ENCODE measurements around the gene INTS11.
"Not testable (repeated sequence)": the region's sequence is repeated elsewhere in the genome, so short reads cannot be mapped to it uniquely, and the experiment has no call there.

The INTS11 gene

DNA sequence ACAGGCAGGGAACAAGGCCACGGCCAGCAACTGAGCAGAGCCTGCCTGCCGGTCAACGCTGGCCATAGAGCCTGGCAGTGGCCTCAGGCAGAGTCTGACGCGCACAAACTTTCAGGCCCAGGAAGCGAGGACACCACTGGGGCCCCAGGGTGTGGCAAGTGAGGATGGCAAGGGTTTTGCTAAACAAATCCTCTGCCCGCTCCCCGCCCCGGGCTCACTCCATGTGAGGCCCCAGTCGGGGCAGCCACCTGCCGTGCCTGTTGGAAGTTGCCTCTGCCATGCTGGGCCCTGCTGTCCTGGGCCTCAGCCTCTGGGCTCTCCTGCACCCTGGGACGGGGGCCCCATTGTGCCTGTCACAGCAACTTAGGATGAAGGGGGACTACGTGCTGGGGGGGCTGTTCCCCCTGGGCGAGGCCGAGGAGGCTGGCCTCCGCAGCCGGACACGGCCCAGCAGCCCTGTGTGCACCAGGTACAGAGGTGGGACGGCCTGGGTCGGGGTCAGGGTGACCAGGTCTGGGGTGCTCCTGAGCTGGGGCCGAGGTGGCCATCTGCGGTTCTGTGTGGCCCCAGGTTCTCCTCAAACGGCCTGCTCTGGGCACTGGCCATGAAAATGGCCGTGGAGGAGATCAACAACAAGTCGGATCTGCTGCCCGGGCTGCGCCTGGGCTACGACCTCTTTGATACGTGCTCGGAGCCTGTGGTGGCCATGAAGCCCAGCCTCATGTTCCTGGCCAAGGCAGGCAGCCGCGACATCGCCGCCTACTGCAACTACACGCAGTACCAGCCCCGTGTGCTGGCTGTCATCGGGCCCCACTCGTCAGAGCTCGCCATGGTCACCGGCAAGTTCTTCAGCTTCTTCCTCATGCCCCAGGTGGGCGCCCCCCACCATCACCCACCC lies 6.9 kb upstream of the INTS11 start, which contains the start of gene TAS1R3:
TSS of gene TAS1R3 (plus strand) at position 213 of the 898 bp plus-strand sequence. CDS start at position 279, 66 bp downstream.
- DNase-seq (ENCODE audit: low read depth in 4 of 4, low spot score in 1 of 4) = no peak

DNA sequence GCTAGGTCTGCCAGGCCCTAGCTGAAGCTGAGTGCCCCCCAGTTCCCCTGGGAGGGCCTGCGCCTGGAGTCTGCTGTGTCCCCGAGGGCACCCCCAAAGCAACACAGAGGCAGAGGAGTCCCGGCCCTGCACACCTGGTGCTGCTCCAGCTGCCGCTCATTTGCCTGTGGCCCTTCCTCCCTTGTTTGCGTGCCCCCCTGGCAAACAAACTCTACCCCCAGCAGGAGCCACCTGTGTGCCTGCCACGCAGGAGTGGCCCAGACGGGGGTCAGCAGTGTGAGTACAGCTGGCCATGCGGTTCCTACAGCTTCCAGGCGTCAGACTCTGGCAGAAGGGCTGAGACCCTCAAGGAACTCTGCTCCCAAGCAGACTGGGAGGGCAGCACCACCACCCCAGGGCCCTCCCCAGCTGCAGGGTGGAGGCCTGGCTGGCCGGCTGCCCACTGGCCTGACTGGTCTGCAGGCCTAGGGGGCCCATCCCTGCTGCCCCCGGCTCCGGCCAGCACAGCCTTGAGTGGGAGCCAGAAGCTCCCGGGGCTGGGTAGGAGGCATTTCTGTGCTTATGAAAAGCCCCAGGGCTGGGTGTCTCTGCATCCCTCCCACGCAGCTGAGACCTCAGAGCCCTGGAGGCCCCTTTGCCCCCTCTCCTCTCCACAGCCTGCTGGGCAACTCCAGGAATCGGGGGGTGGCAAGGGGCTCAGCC lies 6.1 kb upstream of the INTS11 start:
- no peak for DNase-seq (ENCODE audit: low read depth in 4 of 4, low spot score in 1 of 4)

- no peak for DNase-seq (ENCODE audit: low read depth in 4 of 4, low spot score in 1 of 4)
These were observed 5.1 kb upstream of the INTS11 start for GRCh38 chr1:1329304-1330210.

DNA sequence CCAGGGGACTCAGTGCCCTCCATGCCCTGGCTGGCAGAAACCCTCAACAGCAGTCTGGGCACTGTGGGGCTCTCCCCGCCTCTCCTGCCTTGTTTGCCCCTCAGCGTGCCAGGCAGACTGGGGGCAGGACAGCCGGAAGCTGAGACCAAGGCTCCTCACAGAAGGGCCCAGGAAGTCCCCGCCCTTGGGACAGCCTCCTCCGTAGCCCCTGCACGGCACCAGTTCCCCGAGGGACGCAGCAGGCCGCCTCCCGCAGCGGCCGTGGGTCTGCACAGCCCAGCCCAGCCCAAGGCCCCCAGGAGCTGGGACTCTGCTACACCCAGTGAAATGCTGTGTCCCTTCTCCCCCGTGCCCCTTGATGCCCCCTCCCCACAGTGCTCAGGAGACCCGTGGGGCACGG lies 3.8 kb upstream of the INTS11 start:
- DNase-seq (ENCODE audit: low read depth in 4 of 4, low spot score in 1 of 4) = no peak

GRCh38 chr1:1327291-1327690 lies 2.8 kb upstream of the INTS11 start:
- no peak for DNase-seq (ENCODE audit: low read depth in 4 of 4, low spot score in 1 of 4)

GRCh38 chr1:1326075-1326605 lies 1.7 kb upstream of the INTS11 start:
- no peak for DNase-seq (ENCODE audit: low read depth in 4 of 4, low spot score in 1 of 4)

DNA sequence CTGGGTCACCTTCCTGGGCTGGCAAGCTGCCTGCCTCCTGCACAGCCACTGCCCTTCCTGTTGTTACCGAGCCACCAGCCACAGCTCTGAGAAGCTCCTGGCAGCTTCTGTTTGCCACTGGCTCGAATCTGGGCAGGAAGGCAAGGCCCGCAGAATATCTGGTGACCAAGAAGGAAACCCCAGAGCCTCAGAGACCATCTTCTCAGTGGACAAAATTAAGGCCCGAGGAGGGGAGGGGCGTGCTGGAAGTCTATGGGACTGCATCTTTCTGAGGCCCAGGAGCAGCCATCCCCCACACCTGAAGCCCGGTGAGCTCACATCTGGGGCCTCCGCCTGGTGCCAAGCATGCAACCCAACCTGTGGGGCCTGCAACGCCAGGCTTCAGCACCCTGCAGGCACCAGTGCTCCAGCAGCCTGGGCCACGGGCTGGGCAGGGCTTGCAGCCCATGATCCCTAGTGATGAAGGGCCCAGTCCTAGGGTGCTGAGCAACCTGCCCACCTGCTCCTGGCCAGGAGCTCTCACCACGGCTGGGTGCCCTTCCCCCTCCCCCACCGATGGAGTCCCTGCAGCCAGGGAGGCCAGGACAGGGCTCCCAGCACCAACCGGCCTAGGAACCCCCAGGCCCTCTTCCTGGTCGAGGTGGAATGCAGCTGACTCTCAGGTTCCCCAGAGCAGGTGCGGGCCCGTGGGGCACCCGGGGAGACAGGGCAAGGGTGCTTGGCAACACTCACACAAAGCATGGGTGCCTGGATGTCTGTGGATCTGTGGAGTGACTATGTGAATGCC lies 1.0 kb upstream of the INTS11 start:
- DNase-seq (ENCODE audit: low read depth in 4 of 4, low spot score in 1 of 4) = no peak

- no peak for DNase-seq (ENCODE audit: low read depth in 4 of 4, low spot score in 1 of 4)
These were observed 356 bp downstream of the INTS11 start for GRCh38 chr1:1324084-1324523.

DNA sequence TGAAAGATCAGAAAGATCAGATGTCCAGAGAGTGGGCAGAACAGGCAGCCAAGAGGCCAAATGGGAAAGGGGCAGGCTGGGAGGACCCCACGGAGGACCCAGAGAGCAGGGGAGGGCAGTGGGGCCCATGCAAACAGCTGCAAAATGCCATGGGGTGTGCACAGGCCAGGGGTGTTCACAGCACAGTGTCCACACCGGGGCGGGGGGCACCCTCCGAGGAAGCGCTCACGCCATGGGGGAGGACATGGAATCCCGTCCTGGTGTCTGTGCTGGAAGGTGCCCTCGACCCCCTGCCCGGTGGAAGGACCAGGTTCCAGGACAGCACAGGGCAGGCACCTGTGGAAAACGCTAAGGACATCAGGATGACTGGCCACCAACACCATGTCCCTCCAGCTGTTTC lies 1.5 kb downstream of the INTS11 start:
- no peak for DNase-seq (ENCODE audit: low read depth in 4 of 4, low spot score in 1 of 4)

DNA sequence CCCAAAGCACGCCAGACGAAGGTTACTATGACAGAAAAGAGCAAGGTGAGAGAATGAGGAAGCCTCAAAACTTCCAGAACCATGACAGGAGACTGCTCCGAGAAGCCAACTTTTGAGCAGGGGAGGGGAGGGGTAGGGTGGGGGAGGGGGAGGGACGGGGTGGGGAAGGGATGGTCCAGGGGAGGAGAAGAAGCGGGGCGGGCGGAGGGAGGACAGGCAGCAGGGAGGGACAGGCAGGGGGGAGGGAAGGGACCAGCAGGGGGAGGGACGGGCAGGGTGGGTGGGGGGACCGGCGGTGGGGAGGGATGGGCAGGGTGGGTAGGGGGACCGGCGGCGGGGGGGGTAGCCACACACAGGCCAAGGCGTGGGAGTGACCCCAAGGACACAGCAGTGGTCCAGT lies 2.0 kb downstream of the INTS11 start:
- DNase-seq (ENCODE audit: low read depth in 4 of 4, low spot score in 1 of 4) = no peak

GRCh38 chr1:1321477-1321876 lies 3.0 kb downstream of the INTS11 start:
- no peak for DNase-seq (ENCODE audit: low read depth in 4 of 4, low spot score in 1 of 4)

DNA sequence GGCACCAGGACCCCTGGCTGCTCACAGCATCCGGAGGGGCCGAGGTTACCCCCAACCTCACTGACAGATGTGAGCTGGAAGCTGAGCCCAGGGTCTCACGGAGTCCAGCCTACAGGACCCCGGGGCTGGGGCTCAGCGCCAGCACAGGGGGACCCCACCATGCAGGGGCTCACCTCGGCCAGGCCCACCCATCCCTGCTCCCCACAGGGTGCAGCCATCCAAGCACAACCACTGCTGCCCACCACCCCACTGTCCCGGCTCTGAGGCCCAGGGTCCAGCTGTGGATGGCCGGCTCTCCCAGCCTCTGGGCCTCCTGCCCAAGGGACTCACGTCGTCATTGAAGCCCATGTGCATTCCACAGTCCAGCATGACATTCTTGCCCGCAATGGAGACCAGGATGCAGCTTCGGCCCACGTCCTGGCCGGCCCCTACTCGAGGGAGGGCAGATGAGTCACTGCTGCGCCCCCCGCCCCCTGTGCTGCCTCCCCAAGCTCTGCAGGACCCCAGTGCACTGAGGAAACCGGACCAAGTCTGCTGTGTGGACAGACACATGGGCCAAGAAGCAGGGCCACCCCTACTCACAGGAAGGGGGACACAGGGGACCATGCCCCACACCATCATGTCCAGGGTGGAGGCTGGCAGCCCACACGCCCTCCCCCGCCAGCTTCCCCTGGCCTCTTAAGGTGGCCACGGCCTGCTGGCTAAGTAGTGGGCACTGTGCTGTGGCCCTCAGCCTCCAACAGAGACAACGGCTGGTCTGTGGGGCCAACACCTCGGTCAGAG lies 3.6 kb downstream of the INTS11 start:
- no peak for DNase-seq (ENCODE audit: low read depth in 4 of 4, low spot score in 1 of 4)

GRCh38 chr1:1319646-1319941 lies 4.9 kb downstream of the INTS11 start:
- no peak for DNase-seq (ENCODE audit: low read depth in 4 of 4, low spot score in 1 of 4)

DNA sequence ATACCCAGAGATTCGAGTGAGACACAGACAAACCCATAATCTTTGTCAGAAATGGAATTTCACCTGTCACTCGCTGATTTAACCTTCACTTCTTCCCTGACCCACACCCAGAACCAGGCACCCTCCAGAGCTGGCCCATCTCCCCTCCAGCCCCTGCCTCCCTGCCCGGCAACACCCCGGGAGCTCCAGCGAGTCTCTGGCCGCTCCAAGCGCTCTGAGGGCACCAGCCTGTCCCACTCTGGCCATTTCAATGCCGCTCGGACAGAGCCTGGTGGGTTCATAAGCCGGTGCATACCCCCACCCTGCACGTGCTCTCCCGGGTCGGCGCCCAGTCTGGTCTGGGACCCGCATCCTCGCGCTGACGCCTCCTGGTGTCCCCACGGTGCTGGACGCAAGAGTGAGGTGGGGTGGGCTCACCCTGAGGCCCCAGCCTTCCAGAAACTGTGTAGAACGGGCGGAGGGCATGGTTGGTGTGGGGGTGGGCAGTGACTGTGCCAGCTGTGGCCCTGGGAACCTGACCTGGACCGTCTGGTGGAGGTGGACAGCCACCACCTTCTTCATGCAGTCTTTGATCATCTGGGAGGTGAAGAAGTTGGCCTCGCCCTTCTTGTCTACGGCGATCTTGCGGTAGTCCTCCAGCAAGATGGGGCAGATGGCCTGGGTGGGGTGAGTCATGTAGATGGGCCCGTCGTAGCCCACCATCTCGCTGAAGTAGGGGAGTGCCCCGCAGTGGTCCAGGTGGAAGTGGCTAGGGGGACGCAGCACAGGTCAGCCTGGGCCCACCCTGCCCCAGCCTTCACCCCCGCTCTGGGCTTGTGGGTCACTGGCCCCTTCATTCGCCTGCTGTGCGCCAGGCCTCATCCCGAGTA lies 5.4 kb downstream of the INTS11 start:
- no peak for DNase-seq (ENCODE audit: low read depth in 4 of 4, low spot score in 1 of 4)

GRCh38 chr1:1318131-1318652 lies 6.3 kb downstream of the INTS11 start:
- DNase-seq (ENCODE audit: low read depth in 4 of 4, low spot score in 1 of 4) = no peak

- DNase-seq (ENCODE audit: low read depth in 4 of 4, low spot score in 1 of 4) = no peak
These were observed 7.0 kb downstream of the INTS11 start for GRCh38 chr1:1317420-1317819.

- DNase-seq (ENCODE audit: low read depth in 4 of 4, low spot score in 1 of 4) = not testable (repeated sequence)
These were observed 8.3 kb downstream of the INTS11 start for GRCh38 chr1:1316199-1316598.

GRCh38 chr1:1315435-1315954 lies 9.0 kb downstream of the INTS11 start:
- DNase-seq (ENCODE audit: low read depth in 4 of 4, low spot score in 1 of 4) = no peak

All from stimulated activated CD4-positive, alpha-beta T cell treated with anti-CD3 and anti-CD28 coated beads, Interleukin-1b, Interleukin-23, amount 100 ng/mL, for 24 hours (primary cell).